Esophagus squamous epithelium (tissue), 4 donors: ENCODE data around the gene LDAF1.

Experiments
- POLR2A ChIP-seq, 4 donors: fragments of 450-650 bp; IDR thresholded peaks; one replicate each; pipeline ENCODE4 v1.6.1; 2017; ENCODE audit warnings: antibody characterized with exemption in 4 of 4, mild to moderate bottlenecking in 4 of 4, moderate library complexity in 3 of 4
- TF ChIP-seq, protein P1 (sequence below), 6 experiments: fragments of 450-650 bp in 4 of 6; fragments of 200-600 bp in 2 of 6; sonication (generic) in 2 of 6; IDR thresholded peaks; one replicate each; pipeline ENCODE4 v1.5.1; 2016 to 2019; ENCODE audit warnings: antibody characterized with exemption in 6 of 6, mild to moderate bottlenecking in 4 of 6, moderate library complexity in 4 of 6

DNA sequence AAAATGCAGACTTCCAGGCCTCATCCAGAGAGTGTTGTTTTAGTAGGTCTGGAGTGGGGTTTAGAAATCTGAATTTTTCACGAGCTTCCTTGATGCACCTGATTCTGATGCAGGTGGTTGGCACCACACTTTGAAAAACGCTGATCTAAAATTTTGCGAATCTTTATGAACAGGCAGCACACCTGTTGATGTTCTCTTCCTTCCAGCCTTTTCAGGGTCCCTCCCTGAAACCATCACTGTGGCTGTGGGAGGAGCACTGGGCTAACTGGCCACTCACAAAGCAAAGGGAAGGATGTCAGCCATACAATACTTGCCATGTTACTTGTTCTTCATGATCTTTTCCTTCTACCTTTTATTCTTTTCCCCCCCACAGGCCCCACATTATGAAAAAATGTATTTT lies 14.2 kb downstream of the LDAF1 start:
- no peak for TF ChIP-seq POLR2A (IDR thresholded peaks at IDR 0.05)
- TF ChIP-seq, protein P1, sequence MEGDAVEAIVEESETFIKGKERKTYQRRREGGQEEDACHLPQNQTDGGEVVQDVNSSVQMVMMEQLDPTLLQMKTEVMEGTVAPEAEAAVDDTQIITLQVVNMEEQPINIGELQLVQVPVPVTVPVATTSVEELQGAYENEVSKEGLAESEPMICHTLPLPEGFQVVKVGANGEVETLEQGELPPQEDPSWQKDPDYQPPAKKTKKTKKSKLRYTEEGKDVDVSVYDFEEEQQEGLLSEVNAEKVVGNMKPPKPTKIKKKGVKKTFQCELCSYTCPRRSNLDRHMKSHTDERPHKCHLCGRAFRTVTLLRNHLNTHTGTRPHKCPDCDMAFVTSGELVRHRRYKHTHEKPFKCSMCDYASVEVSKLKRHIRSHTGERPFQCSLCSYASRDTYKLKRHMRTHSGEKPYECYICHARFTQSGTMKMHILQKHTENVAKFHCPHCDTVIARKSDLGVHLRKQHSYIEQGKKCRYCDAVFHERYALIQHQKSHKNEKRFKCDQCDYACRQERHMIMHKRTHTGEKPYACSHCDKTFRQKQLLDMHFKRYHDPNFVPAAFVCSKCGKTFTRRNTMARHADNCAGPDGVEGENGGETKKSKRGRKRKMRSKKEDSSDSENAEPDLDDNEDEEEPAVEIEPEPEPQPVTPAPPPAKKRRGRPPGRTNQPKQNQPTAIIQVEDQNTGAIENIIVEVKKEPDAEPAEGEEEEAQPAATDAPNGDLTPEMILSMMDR (IDR thresholded peaks at IDR 0.05), result no peak
